Ectodermal cell (in vitro differentiated cells): ENCODE results near the gene PIP4P1.
"Not testable (repeated sequence)": the region's sequence is repeated elsewhere in the genome, so short reads cannot be mapped to it uniquely, and the experiment has no call there.

ENCODE experiments used
- H3K27ac ChIP-seq: 2 replicates; pipeline ENCODE4 v1.7.0; 2013; ENCODE audit warnings: mild to moderate bottlenecking, low read depth, low read length; ENCODE audit not compliant: insufficient read depth, poor library complexity, severe bottlenecking
- H3K27me3 ChIP-seq: 2 replicates; pipeline ENCODE4 v1.7.0; 2013; ENCODE audit warnings: mild to moderate bottlenecking, low read length; ENCODE audit not compliant: insufficient read depth, control insufficient read depth, poor library complexity, severe bottlenecking
- H3K36me3 ChIP-seq: one replicate; pipeline ENCODE4 v1.7.0; 2013; ENCODE audit warnings: low read length; ENCODE audit not compliant: control insufficient read depth, insufficient read depth
- H3K4me1 ChIP-seq: one replicate; pipeline ENCODE4 v1.7.0; 2013; ENCODE audit warnings: low read length; ENCODE audit not compliant: control insufficient read depth, insufficient read depth
- H3K4me3 ChIP-seq: 2 replicates; pipeline ENCODE4 v1.7.0; 2013; ENCODE audit warnings: low read depth, low read length, control low read depth; ENCODE audit not compliant: insufficient read depth
- H3K9me3 ChIP-seq: 2 replicates; pipeline ENCODE4 v1.7.0; 2013; ENCODE audit warnings: mild to moderate bottlenecking, low read length, moderate library complexity; ENCODE audit not compliant: control insufficient read depth
- WGBS, 2 experiments: methylation state at CpG; one replicate each; pipeline ENCODE4 v1.1.7; 2013; ENCODE audit warnings: missing lambda C conversion rate in 2 of 2; 5-methylcytosine and 5-hydroxymethylcytosine counted together

PIP4P1 gene

DNA sequence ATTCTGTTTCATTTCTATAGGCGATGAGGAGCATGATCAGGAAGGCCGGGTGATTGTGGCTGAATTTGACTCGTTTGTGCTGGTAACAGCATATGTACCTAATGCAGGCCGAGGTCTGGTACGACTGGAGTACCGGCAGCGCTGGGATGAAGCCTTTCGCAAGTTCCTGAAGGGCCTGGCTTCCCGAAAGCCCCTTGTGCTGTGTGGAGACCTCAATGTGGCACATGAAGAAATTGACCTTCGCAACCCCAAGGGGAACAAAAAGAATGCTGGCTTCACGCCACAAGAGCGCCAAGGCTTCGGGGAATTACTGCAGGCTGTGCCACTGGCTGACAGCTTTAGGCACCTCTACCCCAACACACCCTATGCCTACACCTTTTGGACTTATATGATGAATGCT, 4.3 kb downstream of the PIP4P1 start:
- Histone ChIP-seq H3K36me3 (peaks cover 28% of the 10 kb centered on the region), H3K27me3 (no peaks in the 10 kb centered on the region), H3K9me3 (no peaks in the 10 kb centered on the region), H3K4me1 (peaks cover 18% of the 10 kb centered on the region), H3K4me3 (no peak overlapping the region), H3K27ac (no peak overlapping the region)
- 93 to 97% methylated on average over 13 of the region's 13 CpGs for WGBS, 2 experiments

DNA sequence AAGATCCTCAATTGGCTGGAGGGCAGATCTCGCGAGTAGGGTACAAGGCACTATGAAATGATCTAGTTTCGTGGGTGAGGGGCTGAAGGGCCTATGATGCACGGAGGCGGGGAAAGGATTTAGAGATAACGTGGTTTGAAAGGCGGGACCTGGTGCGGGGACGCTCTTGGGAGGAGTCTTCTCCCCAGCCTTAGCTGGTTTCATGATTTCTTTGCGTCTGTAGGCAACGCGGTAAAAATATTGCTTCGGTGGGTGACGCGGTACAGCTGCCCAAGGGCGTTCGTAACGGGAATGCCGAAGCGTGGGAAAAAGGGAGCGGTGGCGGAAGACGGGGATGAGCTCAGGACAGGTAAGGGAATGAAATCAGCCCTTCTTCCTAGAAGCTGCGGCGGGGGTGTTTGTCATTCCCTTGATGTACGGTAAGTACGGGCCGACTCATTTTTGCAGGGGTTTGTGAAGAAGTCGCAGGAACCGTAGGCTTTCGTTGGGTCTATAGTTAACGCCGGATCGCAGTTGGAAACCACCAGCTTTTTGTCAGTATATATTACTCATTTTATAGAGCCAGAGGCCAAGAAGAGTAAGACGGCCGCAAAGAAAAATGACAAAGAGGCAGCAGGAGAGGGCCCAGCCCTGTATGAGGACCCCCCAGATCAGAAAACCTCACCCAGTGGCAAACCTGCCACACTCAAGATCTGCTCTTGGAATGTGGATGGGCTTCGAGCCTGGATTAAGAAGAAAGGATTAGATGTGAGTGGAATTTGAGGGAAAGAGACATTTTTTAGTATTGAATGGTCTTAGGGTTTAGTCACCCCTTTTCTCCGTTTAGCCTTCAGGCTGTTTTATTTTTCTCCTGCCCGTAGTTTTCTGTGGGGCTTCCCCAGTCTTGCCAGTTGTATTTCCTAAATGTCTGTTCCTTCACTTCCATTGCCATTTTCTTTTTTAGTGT, 5.6 kb downstream of the PIP4P1 start:
- 3% methylated on average over 39 of the region's 39 CpGs for WGBS, 2 experiments
- peak overlapping the region; percentile 70 for H3K4me3 ChIP-seq
- H3K27ac ChIP-seq, result peak overlapping the region; percentile 98
- H3K9me3 ChIP-seq, result no peaks in the 10 kb centered on the region
- no peaks in the 10 kb centered on the region for H3K27me3 ChIP-seq
- H3K4me1 ChIP-seq, result peaks cover 18% of the 10 kb centered on the region
- peaks cover 34% of the 10 kb centered on the region for H3K36me3 ChIP-seq

DNA sequence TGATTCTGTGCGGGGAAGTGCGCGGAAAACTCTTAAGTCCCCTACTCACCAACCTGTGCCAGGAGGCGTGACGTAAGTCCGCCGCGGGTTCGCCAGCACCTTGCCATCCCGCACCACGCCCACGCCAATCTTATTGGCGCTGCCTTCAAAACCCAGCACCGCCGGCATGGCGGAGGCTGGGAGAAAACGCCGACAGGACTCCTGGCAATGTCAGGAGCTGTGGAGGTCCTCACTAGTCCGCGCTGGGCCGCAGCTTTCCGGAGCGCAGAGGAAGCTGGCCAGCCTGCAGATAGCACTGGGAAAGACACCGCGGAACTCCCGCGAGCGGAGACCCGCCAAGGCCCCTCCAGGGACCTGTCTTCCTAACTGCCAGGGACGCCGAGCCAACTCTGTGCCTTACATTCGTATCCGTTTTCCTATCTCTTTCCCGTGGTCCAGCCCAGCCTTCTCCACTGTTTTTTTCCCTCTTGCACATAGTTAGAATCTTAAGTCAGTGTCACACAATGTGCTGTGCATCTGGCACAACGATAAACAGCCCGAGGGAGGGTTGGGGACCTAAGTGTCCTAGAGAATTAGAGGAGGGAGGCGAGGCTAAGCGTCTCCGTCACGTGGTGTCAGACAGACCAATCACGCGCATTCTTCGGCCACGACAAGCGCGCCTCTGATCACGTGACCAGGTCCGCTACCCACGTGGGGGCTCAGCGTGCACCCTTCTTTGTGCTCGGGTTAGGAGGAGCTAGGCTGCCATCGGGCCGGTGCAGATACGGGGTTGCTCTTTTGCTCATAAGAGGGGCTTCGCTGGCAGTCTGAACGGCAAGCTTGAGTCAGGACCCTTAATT, 6.5 kb downstream of the PIP4P1 start, which contains the start of the genes APEX1 and OSGEP:
TSS of gene APEX1 (plus strand) at position 711 of the 839 bp plus-strand sequence. CDS start 420 bp downstream, outside the sequence.
TSS of gene OSGEP (minus strand) at position 297 of the 839 bp plus-strand sequence. CDS start at position 168, 129 bp downstream.
- no peaks in the 10 kb centered on the region for H3K9me3 ChIP-seq
- H3K36me3 ChIP-seq, result peaks cover 39% of the 10 kb centered on the region
- 0% methylated on average over 56 of the region's 56 CpGs for WGBS, 2 experiments
- peak within 1 kb of the TSS; percentile 98 for H3K27ac ChIP-seq
- no peaks in the 10 kb centered on the region for H3K27me3 ChIP-seq
- H3K4me1 ChIP-seq, result peaks cover 11% of the 10 kb centered on the region
- peak within 1 kb of the TSS; percentile 70 for H3K4me3 ChIP-seq

DNA sequence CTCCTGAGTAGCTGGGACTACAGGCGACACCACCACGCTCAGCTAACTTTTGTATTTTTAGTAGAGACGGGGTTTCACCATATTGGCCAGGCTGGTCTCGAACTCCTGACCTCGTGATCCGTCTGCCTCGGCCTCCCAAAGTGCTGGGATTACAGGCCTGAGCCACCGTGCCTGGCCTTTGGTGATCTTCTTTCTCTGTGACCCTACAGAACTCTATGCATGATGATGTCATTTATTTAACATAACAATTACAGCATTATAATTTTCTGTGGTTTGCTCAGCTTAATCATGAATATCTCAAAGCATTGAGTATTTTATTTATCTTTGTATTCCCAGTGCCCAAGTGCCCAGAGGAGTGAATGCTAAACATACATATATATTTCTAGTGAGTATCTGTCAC, 8.4 kb downstream of the PIP4P1 start:
- WGBS, 2 experiments, result 86 to 91% methylated on average over 8 of the region's 8 CpGs
- H3K4me3 ChIP-seq, H3K27ac ChIP-seq, H3K27me3 ChIP-seq, H3K9me3 ChIP-seq: not testable (repeated sequence)
- H3K36me3 ChIP-seq, result peaks cover 50% of the 10 kb centered on the region
- peaks cover 10% of the 10 kb centered on the region for H3K4me1 ChIP-seq

DNA sequence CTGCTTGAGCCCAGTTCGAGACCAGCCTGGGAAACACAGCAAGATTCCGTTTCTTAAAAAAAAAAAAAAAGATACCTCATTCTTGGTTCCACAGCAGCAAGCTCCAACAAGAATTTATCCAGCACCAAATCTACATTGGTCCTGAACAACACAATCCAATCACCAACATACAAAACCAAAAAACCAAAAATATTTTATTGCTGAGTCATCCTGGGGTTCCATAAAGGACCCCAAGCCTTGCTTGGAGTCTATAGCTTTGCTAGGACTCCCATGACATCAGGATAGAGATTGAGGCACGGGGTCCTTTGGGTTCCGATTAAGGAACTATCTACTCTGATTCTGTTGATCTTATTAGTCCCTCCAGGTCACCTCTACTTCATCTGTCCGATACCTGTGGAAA, 14.3 kb downstream of the PIP4P1 start:
- Histone ChIP-seq H3K9me3 (no peaks in the 10 kb centered on the region), H3K27ac (no peak overlapping the region), H3K27me3 (no peaks in the 10 kb centered on the region), H3K4me3 (no peak overlapping the region), H3K36me3 (peaks cover 48% of the 10 kb centered on the region), H3K4me1 (no peaks in the 10 kb centered on the region)
- WGBS, 2 experiments, result 95 to 97% methylated on average over 5 of the region's 5 CpGs

DNA sequence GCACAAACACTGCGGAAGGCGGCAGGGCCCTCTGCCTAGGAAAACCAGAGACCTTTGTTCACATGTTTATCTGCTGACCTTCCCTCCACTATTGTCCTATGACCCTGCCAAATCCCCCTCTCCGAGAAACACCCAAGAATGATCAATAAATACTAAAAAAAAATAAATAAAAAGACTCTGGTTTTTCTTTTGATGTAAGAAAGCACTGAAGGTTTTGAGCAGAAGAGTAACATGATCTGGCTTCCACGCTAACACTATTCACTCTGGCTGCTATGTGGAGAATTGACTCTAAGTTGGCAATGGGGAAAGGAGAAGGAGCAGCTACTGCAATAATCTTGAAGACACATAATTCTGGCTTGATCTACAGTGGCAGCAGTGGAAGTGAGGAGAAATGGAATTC, 17.6 kb downstream of the PIP4P1 start:
- H3K4me3 ChIP-seq, H3K27me3 ChIP-seq, H3K4me1 ChIP-seq, H3K9me3 ChIP-seq, H3K27ac ChIP-seq: not testable (repeated sequence)
- peaks cover 28% of the 10 kb centered on the region for H3K36me3 ChIP-seq
- 87 to 96% methylated on average over 1 to 2 of the region's 4 CpGs for WGBS, 2 experiments

DNA sequence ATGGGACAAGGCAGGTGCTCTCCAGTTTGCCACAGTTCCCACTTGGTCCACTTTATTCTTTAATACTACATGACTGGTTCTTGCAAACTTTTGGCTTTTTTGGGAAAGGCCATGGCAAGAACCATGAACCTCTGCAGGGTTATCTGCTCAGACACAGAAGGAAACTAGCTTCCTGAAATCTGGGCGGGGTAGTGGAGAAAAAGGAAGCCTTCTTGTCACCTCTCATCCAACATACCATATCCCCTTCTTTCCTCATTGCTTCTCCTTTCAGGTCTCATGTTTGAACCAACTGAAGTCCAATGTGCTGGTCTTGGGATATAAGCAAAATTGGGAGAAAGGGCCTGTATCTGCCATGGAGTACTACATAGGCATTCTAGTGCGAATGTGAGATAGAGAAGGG, 19.8 kb downstream of the PIP4P1 start:
- no peak overlapping the region for H3K4me3 ChIP-seq
- H3K4me1 ChIP-seq, result no peaks in the 10 kb centered on the region
- WGBS, 2 experiments, result 95 to 98% methylated on average over 2 of the region's 2 CpGs
- H3K36me3 ChIP-seq, result peaks cover 7% of the 10 kb centered on the region
- no peaks in the 10 kb centered on the region for H3K9me3 ChIP-seq
- no peak overlapping the region for H3K27ac ChIP-seq
- no peaks in the 10 kb centered on the region for H3K27me3 ChIP-seq

DNA sequence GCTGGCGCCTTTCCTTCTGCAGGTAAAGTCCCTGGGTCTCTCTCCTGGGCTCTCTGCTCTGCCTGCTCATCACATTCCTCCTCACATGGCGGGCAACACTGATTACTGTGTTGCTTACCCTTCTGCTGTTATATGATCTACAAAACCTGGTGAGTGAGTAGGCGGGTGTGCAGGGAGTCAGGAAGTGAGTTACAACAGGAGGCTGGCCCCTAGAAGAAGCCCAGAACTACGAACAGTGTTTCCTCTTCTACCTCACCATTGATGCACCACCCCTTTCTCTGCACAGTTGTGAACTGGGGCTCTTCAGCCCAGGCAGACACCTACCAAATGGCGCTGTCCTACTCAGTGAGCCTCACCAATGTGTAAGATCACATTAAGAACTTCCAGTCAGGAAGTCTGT, 20.4 kb downstream of the PIP4P1 start:
- WGBS, 2 experiments, result 89 to 95% methylated on average over 5 of the region's 5 CpGs
- H3K4me1 ChIP-seq, result no peaks in the 10 kb centered on the region
- H3K9me3 ChIP-seq, result no peaks in the 10 kb centered on the region
- no peak overlapping the region for H3K27ac ChIP-seq
- no peak overlapping the region for H3K4me3 ChIP-seq
- H3K27me3 ChIP-seq, result no peaks in the 10 kb centered on the region
- H3K36me3 ChIP-seq, result peaks cover 1% of the 10 kb centered on the region

DNA sequence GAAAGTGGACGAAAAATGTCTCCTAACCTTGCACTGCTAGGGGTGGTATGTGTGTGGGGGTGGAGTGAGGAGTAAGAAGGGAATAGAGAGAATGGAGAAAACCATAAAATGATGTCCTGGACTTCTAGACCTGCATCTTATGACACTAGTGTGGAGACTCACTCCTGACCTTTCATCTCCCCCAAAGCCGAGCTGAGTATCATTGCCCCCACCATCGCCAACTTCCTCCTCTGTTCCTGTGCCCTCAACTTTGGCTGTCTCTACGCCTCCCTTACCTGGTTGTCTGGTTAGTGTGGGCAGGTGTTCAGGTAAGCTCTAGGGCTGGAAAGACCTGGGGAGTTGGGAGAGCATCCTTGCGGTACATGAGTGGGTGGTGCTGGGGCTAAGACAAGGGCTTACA, 20.8 kb downstream of the PIP4P1 start:
- Histone ChIP-seq H3K27me3 (no peaks in the 10 kb centered on the region), H3K36me3 (no peaks in the 10 kb centered on the region), H3K27ac (no peak overlapping the region), H3K9me3 (no peaks in the 10 kb centered on the region), H3K4me3 (no peak overlapping the region), H3K4me1 (no peaks in the 10 kb centered on the region)
- WGBS, 2 experiments, result 91 to 92% methylated on average over 5 of the region's 5 CpGs

DNA sequence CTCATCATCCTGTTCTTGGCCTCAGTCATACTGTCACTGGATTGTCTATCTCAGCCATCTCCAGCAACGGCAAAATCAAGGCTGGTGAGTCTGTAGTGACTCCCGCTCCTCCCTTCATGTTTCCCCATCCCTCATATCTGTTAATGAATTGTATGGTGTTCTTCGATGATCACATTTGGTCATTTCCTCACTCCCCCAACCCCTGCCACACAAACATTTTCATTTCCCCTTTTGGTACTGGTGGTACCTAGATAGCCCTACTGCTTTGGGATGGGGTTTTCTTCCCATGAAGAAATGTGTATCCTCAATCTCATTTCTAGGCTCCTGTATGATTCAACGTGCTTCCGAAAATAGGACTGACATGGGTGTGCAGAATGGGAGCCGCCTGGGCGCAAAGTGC, 22.6 kb downstream of the PIP4P1 start:
- 95 to 98% methylated on average over 7 of the region's 7 CpGs for WGBS, 2 experiments
- H3K4me3 ChIP-seq, result no peak overlapping the region
- no peaks in the 10 kb centered on the region for H3K36me3 ChIP-seq

More for the DNA sequence above, 22.6 kb downstream of the PIP4P1 start:
- Histone ChIP-seq H3K27me3 (no peaks in the 10 kb centered on the region), H3K4me1 (no peaks in the 10 kb centered on the region), H3K27ac (no peak overlapping the region), H3K9me3 (no peaks in the 10 kb centered on the region)
